Loucy (cell line): Measurements from ENCODE around the gene IQSEC1.

Source experiments
- CTCF ChIP-seq: fragments of 200-600 bp; sonication (generic); conservative IDR thresholded peaks from 2 replicates; pipeline ENCODE4 v1.5.1; 2014; ENCODE audit warnings: mild to moderate bottlenecking, antibody characterized with exemption, low read length
- EZH2phosphoT487 ChIP-seq: fragments of 200-600 bp; IDR thresholded peaks from 2 replicates; pipeline ENCODE4 v1.6.1; 2018; ENCODE audit warnings: antibody characterized with exemption, mild to moderate bottlenecking, moderate library complexity, borderline replicate concordance

- TF ChIP-seq CTCF (no peak), EZH2phosphoT487 (no peak)
These were observed 67.9 kb downstream of the IQSEC1 start for GRCh38 chr3:13005301-13005700.
